ENCODE results near the gene IQCM.

IQCM gene

DNA sequence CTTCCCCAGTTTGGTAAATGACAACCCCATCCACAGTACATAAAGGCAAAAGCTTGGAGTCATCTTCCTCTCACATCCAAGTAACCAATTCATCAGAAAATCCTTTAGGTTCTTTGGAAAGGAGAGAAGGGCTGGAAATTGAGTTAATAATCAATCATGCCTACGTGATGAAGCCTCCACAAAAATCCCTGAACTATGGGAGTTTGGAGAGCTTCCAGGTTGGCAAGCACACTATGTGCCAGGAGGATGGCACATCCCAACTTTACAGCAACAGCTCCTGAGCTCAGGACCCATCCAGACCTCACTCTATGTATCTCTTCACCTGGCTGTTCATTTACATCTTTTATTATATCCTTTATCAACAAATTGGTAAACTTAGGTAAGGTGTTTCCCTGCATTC lies 98.9 kb downstream of the IQCM start:
- H3K4me3 ChIP-seq: no peak overlapping the region
- no peak overlapping the region for H3K27ac ChIP-seq
- no peak for DNase-seq (ENCODE audit: low spot score)
- TF ChIP-seq CTCF (IDR thresholded peaks at IDR 0.05): no peak

- Histone ChIP-seq H3K27ac (no peak overlapping the region), H3K4me3 (no peak overlapping the region)
- no peak for DNase-seq (ENCODE audit: low spot score)
- TF ChIP-seq CTCF (IDR thresholded peaks at IDR 0.05): no peak
Observed at GRCh38 chr4:149715822-149716585, 99.6 kb downstream of the IQCM start.

DNA sequence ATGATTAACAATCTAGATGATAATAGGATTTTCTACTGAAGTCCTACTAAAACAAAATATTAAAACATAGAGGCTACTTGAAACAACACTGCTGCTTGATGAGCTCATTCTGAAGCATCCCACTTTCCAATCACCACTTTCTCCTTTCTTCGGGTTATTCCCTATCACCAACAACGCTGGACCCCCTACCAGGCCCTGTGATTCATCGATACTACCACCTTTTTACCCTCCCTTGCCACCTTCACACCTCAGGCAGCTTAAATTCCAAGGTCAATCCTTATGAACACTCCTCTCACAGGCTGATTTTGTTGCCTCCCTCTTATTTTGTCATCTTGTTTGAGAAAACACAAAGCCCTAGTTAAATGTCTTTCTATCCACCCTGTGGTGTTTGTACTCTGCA lies 102.6 kb downstream of the IQCM start:
- H3K27ac ChIP-seq: no peak overlapping the region
- no peak for TF ChIP-seq CTCF (IDR thresholded peaks at IDR 0.05)
- no peak for DNase-seq (ENCODE audit: low spot score)
- H3K4me3 ChIP-seq: no peak overlapping the region

DNA sequence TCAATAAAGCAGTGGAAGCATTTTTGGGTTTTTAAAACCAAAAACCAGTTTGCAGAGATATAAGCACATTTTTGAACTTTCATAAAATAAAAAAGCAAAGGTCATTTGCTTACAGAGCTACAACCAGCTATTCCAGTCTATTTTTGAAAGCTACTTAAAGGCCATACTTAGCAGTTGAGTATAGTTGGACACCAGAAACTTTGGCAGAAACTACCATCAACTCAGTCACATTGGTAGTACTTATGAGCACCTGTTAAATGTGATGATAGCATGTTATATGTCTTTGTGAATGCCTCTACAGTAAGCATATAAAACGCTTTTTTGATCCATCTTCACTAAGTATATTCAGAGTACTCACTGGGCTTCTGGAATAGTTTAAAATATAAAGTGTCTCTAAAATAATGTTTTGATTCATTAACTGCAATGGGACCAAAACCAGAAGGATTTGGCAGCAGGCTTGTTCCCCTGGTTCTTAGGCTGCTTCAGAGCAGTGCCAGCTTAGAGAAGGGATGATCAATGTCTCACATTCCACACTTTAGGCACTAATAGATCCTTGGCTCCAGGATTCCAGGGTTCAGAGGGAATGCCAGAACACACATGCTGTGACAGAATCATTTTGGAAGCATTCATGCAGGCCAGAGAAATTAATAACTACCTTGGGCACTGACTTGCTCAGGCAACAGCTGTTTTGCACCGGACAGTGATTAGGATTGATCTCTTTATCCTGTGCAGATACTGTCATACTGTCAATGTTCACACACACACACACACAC lies 103.9 kb downstream of the IQCM start:
- Histone ChIP-seq H3K4me3 (no peak overlapping the region), H3K27ac (no peak overlapping the region)
- TF ChIP-seq CTCF (IDR thresholded peaks at IDR 0.05): no peak
- DNase-seq (ENCODE audit: low spot score): no peak

DNA sequence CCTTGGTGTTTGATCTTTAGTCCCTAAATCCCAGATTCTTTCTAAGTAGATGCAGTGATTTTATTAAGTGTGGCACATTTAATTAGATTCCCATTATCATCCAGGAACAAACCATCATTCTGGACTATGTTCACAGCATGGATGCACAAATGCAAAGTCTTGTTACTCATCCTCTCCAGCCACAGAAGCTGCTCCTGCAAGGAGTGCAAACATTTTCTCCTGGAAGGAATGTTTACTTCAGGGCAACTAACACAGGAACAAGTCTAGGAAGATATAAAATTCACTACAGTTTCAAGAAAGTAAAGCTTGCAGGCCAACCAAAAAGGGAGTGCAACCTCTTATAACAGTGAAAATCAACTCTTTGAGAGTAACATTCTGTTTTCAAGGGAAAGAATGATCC lies 106.0 kb downstream of the IQCM start:
- DNase-seq (ENCODE audit: low spot score): no peak
- no peak overlapping the region for H3K4me3 ChIP-seq
- TF ChIP-seq CTCF (IDR thresholded peaks at IDR 0.05): no peak
- no peak overlapping the region for H3K27ac ChIP-seq

DNA sequence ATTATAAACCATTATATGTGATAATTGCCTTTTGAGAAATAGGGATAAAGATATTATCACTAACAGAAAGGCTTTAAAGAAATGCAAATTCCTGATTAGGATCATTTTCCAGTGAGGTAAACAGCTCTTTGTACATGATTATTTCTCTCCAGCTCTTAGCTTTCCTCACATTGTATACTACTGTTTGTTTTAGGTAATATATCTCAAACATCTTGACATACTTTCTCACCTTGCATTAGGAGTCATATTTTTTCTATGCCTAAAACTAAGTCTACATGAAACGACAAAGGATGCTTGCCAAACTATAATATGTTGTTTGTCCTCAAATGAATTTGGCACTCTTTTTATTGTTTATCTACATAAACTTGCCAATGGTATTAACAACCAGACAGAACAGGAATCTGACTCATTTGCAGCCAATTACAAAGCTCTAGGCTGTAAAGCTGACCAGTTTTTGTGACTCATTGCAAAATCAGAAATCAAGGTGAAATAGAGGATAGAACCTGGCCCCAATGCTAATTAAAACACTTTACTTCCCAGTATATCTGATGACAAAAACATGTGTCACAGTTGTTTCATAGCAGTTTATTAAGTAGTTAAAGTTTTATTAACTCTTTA lies 107.0 kb downstream of the IQCM start:
- no peak overlapping the region for H3K27ac ChIP-seq
- no peak overlapping the region for H3K4me3 ChIP-seq
- TF ChIP-seq CTCF (IDR thresholded peaks at IDR 0.05): no peak
- DNase-seq (ENCODE audit: low spot score): no peak
